Activated CD4-positive, alpha-beta memory T cell treated with anti-CD3 and anti-CD28 coated beads for 36 hours (primary cell): Measurements from ENCODE around the gene FAM107A. TPM values are rescaled to one million over a fixed set of nuclear protein-coding genes. Genes with fewer than 3 reads are reported as not detected.

ENCODE experiments used
- CTCF ChIA-PET: fragments of 350-600 bp; sonication (Branson Sonifier 250); formaldehyde crosslinking; loops from one replicate; lab custom pipeline; 2021; ENCODE audit warnings: antibody characterized with exemption, inconsistent platforms; lab: Charles Lee
- POLR2A ChIA-PET: fragments of 350-600 bp; sonication (Branson Sonifier 250); formaldehyde crosslinking; loops from one replicate; lab custom pipeline; 2021; ENCODE audit warnings: antibody characterized with exemption; lab: Charles Lee
- DNase-seq: peaks from one replicate; pipeline ENCODE4 v3.0.0-alpha.2; 2020
- H3K27ac Mint-ChIP-seq: one replicate; pipeline ENCODE4 v1.8.0; 2021; ENCODE audit warnings: mixed read lengths
- H3K27me3 Mint-ChIP-seq: one replicate; pipeline ENCODE4 v1.8.0; 2021; ENCODE audit warnings: mixed read lengths
- H3K36me3 Mint-ChIP-seq: one replicate; pipeline ENCODE4 v1.8.0; 2021; ENCODE audit warnings: mixed read lengths
- H3K4me1 Mint-ChIP-seq: one replicate; pipeline ENCODE4 v1.8.0; 2021; ENCODE audit warnings: low read depth, mixed read lengths
- H3K4me3 Mint-ChIP-seq: one replicate; pipeline ENCODE4 v1.8.0; 2021; ENCODE audit warnings: mild to moderate bottlenecking, mixed read lengths
- H3K9me3 Mint-ChIP-seq: one replicate; pipeline ENCODE4 v1.8.0; 2021; ENCODE audit warnings: mixed read lengths
- intact Hi-C: fragments of 100-400 bp; cut with micrococcal nuclease; formaldehyde crosslinking; loops from one replicate; pipeline ENCODE4 v1.15.1; 2023
- total RNA-seq, 2 experiments: library from RNA; stranded (reverse); gene quantifications; one replicate each; pipeline ENCODE4 v1.2.3, GENCODE V29; 2021

The FAM107A gene, protein sequence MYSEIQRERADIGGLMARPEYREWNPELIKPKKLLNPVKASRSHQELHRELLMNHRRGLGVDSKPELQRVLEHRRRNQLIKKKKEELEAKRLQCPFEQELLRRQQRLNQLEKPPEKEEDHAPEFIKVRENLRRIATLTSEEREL
- not detected for total RNA-seq

DNA sequence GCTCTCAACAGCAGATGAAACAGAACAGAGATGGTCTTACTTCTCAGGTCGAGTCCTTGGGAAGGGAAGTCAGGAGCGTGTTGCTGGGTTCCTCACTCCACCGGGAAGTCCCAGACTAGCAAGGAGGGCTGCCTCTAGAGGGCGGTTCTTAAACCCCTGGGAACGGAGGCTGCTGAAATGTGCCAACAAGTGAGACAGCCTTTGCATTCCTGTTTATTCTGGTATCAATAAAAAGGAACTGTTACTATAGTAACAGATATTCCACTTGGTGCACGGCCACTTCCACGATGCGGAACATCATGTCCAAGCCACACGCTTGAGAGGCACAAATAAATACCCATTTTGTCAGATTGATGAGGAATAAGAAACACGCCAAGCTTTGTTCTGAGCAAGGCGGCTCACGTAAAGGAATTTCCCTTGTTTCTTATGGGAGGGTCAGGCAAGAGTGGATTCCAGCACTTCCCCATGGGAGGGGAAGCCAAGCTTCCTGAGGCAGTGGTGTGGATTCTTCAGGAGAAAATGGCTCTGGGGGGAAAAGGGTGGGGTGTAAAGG is at the start of gene FAM107A:
TSS of gene FAM107A (minus strand) at position 123 of the 553 bp plus-strand sequence. CDS start 7,531 bp downstream, outside the sequence.
- Mint-ChIP-seq H3K27ac (no peak within 1 kb of the TSS), H3K27me3 (peaks cover 2% of the 10 kb centered on the region), H3K4me3 (no peak within 1 kb of the TSS), H3K9me3 (no peaks in the 10 kb centered on the region), H3K4me1 (no peaks in the 10 kb centered on the region), H3K36me3 (no peaks in the 10 kb centered on the region)
- DNase-seq, result no peak
- intact Hi-C loops, result no loop called here
- ChIA-PET POLR2A (no interaction called here), CTCF (interaction anchor here (1.4 kb wide), 1 partner anchor 53 kb away, joined by 3 read pairs; no protein-coding TSS in a partner anchor)

DNA sequence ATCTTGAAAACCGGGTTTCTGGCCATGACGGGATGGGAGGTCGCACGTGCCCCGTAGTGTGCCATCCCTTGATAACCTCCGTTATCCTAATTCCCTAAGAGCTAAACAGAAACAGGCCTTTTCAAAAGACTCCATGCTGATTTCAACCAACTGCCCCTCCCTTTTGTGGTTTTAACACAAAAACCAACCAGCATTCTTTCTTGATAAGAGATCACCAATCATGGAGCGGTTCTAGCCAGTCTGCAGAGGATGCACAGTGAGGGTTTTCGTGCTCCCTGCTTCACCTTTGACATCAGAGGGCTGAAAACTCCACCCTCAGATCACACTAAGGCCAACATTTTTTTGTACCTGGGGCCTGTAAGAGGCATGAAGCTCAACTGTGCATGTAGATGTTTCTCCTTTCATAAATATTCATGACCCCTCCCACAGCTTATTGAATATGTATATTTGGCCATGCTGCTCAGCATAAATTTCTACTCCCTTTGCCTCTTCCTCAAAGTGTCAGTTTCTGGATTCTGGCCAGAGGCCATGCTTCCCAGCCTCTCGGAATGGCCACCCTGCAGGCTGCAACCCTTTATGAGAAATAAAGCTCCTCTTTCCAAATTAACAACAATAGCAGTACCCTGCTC is 48.1 kb upstream of the FAM107A start:
- intact Hi-C loops, result no loop called here

DNA sequence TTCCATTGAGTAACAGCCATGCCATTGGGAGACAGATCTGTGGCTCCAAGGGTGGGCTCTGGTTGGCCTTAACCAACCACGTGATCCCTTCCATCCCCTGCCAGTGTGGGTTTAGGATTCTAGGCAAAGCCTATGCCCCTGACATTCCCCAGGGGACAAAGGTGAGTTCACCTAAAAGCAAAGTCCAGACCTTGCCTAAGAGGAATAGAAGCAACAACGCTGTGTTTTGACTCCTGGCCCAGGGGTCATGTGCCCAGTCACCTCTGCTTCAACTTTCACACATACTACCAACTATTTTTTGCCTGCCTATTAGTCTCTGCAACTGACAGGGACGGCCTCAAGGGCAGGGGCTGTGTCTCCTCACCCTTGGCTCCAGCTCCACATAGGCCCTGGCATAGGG is 47.4 kb upstream of the FAM107A start:
- no peak overlapping the region for H3K27ac Mint-ChIP-seq
- POLR2A ChIA-PET, result no interaction called here
- intact Hi-C loops, result no loop called here
- H3K9me3 Mint-ChIP-seq, result no peaks in the 10 kb centered on the region
- no peak overlapping the region for H3K4me3 Mint-ChIP-seq
- CTCF ChIA-PET, result interaction anchor here (11.9 kb wide), 1 partner anchor 54 kb away, joined by 223 read pairs; no protein-coding TSS in a partner anchor
- no peaks in the 10 kb centered on the region for H3K36me3 Mint-ChIP-seq
- DNase-seq, result no peak
- no peaks in the 10 kb centered on the region for H3K4me1 Mint-ChIP-seq
- no peaks in the 10 kb centered on the region for H3K27me3 Mint-ChIP-seq

More for the DNA sequence above, 48.1 kb upstream of the FAM107A start:
- H3K9me3 Mint-ChIP-seq, result no peaks in the 10 kb centered on the region
- H3K4me1 Mint-ChIP-seq, result no peaks in the 10 kb centered on the region
- CTCF ChIA-PET, result interaction anchor here (0.8 to 11.9 kb wide), 3 partner anchors 16 to 115 kb away, joined by 3 to 223 read pairs (median 3); no protein-coding TSS in a partner anchor
- H3K27ac Mint-ChIP-seq, result no peak overlapping the region
- no peak overlapping the region for H3K4me3 Mint-ChIP-seq
- DNase-seq, result no peak
- no peaks in the 10 kb centered on the region for H3K36me3 Mint-ChIP-seq
- POLR2A ChIA-PET, result no interaction called here
- no peaks in the 10 kb centered on the region for H3K27me3 Mint-ChIP-seq

DNA sequence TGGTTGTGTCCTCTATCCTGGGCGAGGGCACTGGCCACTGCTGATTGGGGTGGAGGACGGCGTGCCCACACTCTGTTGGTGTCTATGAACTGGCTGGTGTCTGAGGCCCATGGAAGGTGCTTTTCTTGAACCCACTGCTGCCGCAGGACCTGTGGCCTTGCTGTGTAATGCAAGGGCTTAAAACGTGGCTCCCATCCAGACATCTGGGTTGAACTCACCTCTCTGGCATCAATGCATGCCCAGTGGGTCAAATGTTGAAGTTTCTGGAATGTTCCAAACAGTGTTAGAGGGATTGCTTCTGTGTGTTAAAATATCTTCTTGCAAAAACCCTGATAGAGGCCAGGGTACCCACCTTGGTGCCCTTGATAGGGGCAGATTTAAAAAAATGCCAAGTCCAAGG is 46.8 kb upstream of the FAM107A start:
- Mint-ChIP-seq H3K9me3 (no peaks in the 10 kb centered on the region), H3K36me3 (no peaks in the 10 kb centered on the region), H3K27ac (no peak overlapping the region), H3K4me3 (no peak overlapping the region), H3K27me3 (no peaks in the 10 kb centered on the region), H3K4me1 (no peaks in the 10 kb centered on the region)
- POLR2A ChIA-PET, result no interaction called here
- intact Hi-C loops, result no loop called here
- no peak for DNase-seq
- CTCF ChIA-PET, result no interaction called here

DNA sequence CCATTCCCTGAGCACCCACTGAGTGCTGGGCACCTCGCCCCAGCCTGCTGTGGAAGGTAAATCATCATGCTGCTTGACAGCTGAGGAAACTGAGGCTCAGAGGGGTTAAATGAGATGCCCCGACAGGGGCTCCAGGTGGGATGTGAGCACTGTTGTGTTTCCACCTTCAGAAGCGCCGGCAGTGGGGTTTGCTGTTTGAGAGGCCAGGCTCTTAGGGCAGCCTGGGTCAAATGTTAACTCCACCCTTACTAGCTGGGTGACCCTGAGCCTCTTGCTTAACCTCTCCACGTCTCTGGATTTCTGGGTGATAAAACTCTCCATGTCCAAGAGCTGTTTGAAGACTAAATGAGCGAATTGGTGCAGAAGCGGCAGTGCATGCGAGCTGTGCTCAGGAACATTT is 46.3 kb upstream of the FAM107A start:
- ChIA-PET CTCF (interaction anchor here (1.3 kb wide), 1 partner anchor 54 kb away, joined by 3 read pairs; no protein-coding TSS in a partner anchor), POLR2A (no interaction called here)
- no peak for DNase-seq
- intact Hi-C loops, result no loop called here
- Mint-ChIP-seq H3K9me3 (no peaks in the 10 kb centered on the region), H3K27ac (no peak overlapping the region), H3K4me3 (no peak overlapping the region), H3K4me1 (no peaks in the 10 kb centered on the region), H3K27me3 (no peaks in the 10 kb centered on the region), H3K36me3 (no peaks in the 10 kb centered on the region)

DNA sequence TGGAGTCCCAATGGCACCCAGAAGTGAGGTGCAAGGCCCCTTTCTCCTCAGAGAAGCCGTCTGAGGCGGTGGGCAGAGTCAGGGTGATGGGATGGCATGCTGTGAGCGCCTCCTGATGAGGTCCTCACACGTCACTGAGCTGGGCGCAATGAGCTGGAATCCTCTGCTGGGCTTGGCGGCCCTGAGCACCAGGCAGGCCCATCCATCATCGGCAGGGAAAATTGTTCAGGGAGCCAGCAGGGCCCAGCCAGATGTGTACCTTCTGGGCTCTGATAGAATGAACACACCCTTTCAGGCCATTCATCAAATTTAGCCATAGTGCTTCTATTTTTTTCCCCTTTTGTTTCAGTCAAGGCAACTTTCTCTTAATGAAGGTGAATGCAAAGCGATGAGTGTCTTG is 45.7 kb upstream of the FAM107A start:
- POLR2A ChIA-PET, result no interaction called here
- intact Hi-C loops, result no loop called here
- H3K27ac Mint-ChIP-seq, result no peak overlapping the region
- no peaks in the 10 kb centered on the region for H3K27me3 Mint-ChIP-seq
- H3K4me3 Mint-ChIP-seq, result no peak overlapping the region
- H3K36me3 Mint-ChIP-seq, result no peaks in the 10 kb centered on the region
- no peak for DNase-seq
- H3K4me1 Mint-ChIP-seq, result no peaks in the 10 kb centered on the region
- H3K9me3 Mint-ChIP-seq, result no peaks in the 10 kb centered on the region
- CTCF ChIA-PET, result interaction anchor here (1.3 to 4.2 kb wide), 2 partner anchors 8 to 54 kb away, joined by 3 to 17 read pairs; no protein-coding TSS in a partner anchor

DNA sequence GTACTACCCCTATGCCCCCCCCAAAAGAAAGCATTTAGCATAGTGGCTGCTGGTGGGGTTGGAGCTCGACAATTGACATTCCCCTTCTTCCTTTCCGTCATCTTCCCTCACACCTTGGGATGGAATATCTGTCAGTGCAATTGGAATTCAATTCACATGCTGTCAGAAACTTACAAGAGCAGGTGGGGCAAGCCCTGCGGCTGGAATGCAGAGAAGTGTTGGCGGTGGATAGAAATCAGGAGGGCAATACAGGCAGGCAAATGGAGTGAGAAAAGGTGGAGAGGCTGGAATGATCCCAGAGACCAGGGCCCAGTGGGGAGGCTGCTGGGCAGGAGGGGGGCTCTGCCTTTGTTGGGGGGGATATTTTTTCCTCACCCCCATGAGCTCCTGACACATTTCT is 45.2 kb upstream of the FAM107A start:
- H3K4me1 Mint-ChIP-seq, result no peaks in the 10 kb centered on the region
- no peaks in the 10 kb centered on the region for H3K9me3 Mint-ChIP-seq
- no peak overlapping the region for H3K4me3 Mint-ChIP-seq
- ChIA-PET CTCF (interaction anchor here (0.9 to 4.2 kb wide), 3 partner anchors 9 to 53 kb away, joined by 3 to 17 read pairs (median 3); no protein-coding TSS in a partner anchor), POLR2A (no interaction called here)
- intact Hi-C loops, result no loop called here
- H3K27ac Mint-ChIP-seq, result no peak overlapping the region
- no peaks in the 10 kb centered on the region for H3K27me3 Mint-ChIP-seq
- DNase-seq, result no peak
- no peaks in the 10 kb centered on the region for H3K36me3 Mint-ChIP-seq

DNA sequence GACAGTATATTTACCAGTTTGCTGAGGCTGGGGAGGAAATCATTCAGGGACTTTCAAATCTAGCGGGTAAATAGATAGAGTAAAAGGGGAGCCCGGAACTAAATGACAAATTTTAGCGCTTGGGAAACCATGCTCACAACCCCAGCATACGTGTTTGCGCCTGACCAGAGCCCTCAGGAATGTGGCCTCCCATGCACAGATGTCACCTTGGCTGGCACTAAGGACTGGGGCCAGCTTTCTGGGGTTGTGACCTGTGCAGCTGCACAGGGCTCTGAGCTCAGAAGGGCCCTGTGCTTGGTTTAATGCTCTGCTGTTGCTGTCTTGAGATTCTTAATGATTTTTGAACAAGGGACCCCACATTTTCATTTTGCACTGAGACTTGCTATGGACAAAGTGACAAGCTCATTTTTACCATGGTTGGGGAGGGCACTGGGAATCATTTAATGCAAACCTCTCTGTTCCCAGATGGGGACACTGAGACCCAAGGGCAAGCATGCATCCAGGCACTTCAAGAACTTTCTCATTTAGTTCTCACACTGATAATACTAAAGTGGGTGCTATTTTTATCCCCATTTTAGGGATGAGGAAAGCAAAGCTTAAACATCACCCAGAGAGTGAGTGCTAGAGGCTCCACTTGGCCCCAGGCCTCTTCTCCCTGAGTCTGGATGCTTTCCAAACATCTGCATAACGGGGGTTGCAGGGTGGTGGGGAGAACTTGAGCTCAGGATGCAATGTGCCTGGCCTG is 44.1 kb upstream of the FAM107A start:
- no peaks in the 10 kb centered on the region for H3K36me3 Mint-ChIP-seq
- intact Hi-C loops, result no loop called here
- no peak overlapping the region for H3K27ac Mint-ChIP-seq
- ChIA-PET POLR2A (no interaction called here), CTCF (interaction anchor here (0.9 to 4.2 kb wide), 3 partner anchors 10 to 54 kb away, joined by 3 to 17 read pairs (median 3); no protein-coding TSS in a partner anchor)
- H3K4me1 Mint-ChIP-seq, result no peaks in the 10 kb centered on the region
- no peak overlapping the region for H3K4me3 Mint-ChIP-seq
- DNase-seq, result no peak
- no peaks in the 10 kb centered on the region for H3K27me3 Mint-ChIP-seq
- no peaks in the 10 kb centered on the region for H3K9me3 Mint-ChIP-seq

DNA sequence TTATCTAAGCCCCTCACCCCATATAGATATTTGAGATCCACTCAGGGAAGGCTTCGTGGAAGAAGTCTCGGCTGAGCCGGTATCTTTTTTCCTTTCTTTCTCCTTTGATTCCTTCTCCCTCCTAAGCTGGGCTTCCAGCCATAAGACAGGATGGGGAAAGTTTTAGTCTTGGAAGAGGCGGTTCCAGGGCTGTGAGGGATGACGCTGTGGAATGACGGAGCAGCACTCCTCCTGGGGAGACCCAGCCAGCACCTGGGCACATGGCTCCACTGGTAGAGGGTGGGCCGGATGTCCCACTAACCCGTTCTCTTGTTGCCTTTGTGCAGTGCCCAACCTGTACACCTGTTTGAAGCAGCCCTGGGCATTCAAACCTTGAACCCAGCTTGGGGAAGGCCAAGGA is 43.2 kb upstream of the FAM107A start:
- no peak for DNase-seq
- H3K9me3 Mint-ChIP-seq, result no peaks in the 10 kb centered on the region
- intact Hi-C loops, result no loop called here
- H3K36me3 Mint-ChIP-seq, result no peaks in the 10 kb centered on the region
- no peak overlapping the region for H3K4me3 Mint-ChIP-seq
- H3K27me3 Mint-ChIP-seq, result no peaks in the 10 kb centered on the region
- CTCF ChIA-PET, result interaction anchor here (4.2 kb wide), 1 partner anchor 11 kb away, joined by 17 read pairs; no protein-coding TSS in a partner anchor
- H3K4me1 Mint-ChIP-seq, result no peaks in the 10 kb centered on the region
- no peak overlapping the region for H3K27ac Mint-ChIP-seq
- POLR2A ChIA-PET, result no interaction called here

DNA sequence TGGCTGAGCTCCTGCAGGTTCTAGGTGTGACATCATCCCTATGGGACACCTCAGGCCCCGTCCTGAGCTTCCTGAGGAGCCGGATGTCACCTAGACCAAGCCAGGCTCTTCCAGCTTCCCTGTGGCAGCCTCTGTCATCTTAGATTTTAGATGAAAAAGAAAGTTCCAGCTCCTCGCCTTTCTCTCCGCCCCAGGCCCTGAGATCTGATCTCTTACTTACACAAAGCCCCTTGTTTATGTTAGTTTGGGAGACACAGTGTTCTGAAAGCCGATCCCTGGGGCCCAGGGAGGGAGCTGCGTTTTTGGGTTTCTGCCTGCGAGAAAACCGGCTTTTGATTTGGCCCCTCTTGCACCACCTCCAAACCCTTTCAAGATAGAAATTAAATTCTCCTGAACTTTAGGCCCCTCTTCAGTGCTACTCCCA is 40.2 kb upstream of the FAM107A start:
- ChIA-PET POLR2A (no interaction called here), CTCF (interaction anchor here (1.6 kb wide), 1 partner anchor 13 kb away, joined by 7 read pairs; no protein-coding TSS in a partner anchor)
- no peaks in the 10 kb centered on the region for H3K36me3 Mint-ChIP-seq
- H3K4me3 Mint-ChIP-seq, result no peak overlapping the region
- no peaks in the 10 kb centered on the region for H3K9me3 Mint-ChIP-seq
- no peak for DNase-seq
- H3K27ac Mint-ChIP-seq, result no peak overlapping the region
- peaks cover 2% of the 10 kb centered on the region for H3K27me3 Mint-ChIP-seq
- intact Hi-C loops, result no loop called here
- H3K4me1 Mint-ChIP-seq, result no peaks in the 10 kb centered on the region

DNA sequence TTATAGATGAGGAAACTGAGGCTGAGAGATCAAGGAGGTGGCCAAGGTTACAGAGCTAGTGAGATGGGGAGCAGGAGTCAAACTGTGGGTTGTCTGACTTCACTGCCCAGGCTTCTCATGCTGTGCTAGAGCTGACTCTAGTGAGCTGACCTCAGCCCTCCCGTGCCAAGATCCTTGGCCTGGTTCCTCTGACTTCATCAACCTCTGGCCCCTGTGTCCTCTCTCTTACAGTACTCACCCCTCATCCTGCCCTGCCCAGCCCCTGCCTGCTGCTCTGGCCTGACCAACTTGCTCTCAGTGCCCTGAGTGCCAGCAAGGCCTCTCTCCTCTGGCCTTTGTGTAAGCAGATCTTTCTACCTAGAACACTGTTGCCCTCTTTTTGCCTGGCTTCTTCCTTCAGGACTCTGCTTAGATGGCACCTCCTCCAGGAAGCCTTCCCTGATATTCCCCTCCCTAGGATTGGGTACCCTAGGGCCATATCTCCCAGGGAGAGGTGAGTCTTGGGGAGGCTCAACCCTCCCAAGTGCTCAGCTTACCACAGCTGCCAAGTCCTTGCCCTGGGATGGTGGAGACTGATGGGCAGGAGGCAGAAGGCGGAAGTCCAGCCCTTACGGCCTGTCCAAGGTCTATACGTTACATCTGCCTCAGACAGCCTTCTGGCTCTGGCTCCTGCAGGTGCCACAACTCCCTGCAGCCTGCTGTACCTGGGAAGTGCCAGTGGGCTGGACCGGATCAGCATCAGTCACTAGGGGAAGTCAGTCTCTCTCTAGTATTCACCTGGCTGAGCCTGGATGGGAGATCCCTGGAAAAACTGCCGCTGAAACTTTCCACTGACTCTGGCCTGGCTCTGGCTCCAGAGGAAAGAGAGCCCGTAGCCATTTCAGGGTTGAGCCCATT is 36.3 kb upstream of the FAM107A start:
- Mint-ChIP-seq H3K27ac (no peak overlapping the region), H3K4me1 (no peaks in the 10 kb centered on the region), H3K4me3 (no peak overlapping the region), H3K27me3 (peaks cover 6% of the 10 kb centered on the region), H3K9me3 (no peaks in the 10 kb centered on the region), H3K36me3 (no peaks in the 10 kb centered on the region)
- intact Hi-C loops, result no loop called here
- ChIA-PET POLR2A (no interaction called here), CTCF (no interaction called here)
- no peak for DNase-seq
